Limb (tissue), 2 donors: ENCODE measurements around the gene SIDT1.

Experiments used
- DNase-seq, 2 donors: peaks; one replicate each; pipeline ENCODE4 v3.0.0-alpha.2; 2016; ENCODE audit errors: extremely low spot score in 2 of 2

SIDT1 gene

DNA sequence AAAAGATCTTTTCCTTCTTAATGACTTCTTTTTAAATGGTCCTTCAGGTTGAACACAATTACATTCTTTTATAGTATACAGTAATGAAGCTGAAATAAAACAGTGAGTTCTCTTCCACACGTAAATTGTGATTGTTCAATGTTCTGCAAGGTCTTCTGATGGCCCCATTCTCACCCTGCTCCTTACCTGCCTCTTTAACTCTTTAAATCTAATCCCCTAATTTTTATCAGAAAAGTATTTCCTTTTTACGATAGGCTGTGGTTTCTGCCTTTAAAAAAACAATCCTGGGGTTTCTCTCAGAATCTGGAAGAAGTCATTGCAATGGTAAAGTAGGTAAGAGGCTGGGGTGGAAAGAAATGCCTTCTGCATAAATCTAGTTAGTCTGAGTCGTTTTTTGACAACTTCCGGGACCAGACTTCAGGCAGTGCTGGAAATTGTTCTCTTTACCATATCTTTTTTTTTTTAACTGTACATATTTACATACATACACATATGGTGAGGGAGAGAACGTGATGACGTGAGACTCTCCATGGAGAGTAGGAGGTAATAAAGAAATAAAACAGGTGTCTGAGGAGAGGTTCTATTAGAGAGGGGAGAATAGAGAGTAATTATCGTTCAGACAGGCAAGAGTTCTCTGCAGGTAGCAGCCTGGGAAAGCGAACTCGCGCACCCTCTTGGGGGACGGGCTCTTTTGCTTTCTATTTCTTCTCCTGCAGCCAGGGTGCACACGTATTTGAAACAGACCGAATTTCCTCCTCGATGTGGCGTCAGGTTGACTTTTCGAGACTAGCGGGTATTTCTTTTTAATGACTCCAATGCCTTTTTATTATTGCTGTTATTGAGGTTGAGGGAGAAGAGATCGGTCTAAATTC is at the start of gene SIDT1:
Gene SIDT1, plus strand, starts transcription at position 730 of the 872 bp plus-strand sequence. CDS start 467 bp downstream, outside the sequence.
- DNase-seq: peak in 1 of 2 donors; percentile 47

DNA sequence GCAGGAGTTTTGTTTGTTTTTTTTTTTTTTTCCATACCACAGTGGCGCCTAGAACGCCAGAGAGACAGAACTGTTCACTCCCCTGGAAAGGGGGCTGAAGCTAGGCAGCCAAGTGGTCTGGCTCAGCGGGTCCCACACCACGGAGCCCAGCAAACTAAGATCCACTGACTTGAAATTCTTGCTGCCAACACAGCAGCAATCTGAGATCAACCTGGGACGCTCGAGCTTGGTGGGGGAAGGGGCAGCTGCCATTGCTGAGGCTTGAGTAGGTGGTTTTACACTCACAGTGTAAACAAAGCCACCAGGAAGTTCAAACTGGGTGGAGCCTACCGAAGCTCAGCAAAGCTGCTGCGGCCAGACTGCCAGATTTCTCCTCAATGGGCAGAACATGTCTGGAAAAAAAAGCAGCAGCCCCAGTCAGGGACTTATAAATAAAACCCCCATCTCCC is 47.2 kb upstream of the SIDT1 start:
- no peak for DNase-seq

DNA sequence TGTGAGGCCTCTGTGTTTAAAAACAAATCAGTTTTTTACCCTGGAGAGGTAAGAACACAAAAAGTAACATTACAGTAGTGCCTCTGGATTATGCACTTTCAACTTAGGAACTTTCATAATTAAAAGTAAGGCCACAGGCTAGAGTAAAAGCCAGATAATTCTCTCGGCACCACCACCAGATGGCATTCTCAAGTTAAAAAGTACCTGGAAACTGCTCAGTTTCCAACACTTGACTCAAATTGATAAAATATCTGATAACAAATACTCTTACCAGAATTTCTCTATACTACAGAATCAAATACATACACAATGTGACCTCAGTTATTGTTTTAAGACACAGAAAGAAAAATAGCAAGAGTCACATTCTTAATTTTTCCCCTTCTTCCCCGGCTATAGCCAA is 37.3 kb upstream of the SIDT1 start:
- DNase-seq: no peak

DNA sequence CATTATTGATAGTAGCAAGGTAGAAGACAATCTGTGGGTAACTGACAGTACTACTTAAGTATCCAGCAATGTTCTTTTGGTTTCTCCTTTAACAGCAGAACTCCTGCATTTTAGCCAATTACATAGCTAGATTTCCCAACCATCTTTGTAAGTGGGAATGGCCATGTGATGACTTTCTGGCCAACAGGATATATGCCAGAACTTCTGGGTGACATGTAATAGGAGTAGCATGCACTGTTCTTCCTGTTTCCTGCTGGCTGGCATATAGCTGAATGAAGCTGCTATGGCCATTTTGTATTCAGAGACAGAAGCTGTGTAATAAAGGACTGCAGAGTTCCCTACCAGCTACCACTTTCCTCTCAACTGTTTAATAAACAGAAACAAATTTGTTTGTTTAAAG is 35.4 kb upstream of the SIDT1 start:
- no peak for DNase-seq

DNA sequence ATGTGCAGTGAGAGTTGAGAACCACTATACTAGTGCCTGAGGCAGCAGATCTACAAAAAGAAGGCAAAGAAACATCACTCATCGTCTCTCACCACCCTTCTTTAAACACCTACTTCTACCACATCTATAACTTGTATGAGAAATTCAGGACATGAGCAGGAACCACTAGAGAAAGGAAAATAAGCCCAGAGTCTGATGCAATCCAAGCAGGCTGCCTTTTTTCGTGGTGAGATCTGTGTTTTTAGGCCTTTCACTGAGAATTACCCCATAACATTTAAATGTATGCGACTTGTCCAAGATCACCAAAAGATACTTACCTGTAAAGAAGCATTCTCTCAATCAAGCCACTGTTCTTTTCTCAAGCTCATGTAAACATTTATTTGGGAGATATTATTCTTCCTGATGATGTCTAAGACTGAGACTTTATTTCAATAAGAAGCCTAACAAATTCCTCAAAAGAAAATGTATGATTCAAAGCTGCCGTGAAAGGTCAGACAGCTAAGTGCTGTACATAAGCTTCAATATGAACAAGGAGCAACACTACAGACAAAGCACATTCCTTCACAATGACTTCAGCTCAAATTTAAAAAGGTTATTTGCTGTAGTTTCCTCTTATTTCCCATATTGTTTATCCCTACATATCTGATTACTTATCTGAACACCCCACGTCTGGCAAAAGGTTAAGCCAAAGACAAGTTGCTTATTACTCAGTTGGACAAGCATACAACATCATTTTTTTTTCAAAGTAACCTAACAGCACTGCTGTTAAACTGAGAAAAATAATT is 33.9 kb upstream of the SIDT1 start:
- no peak for DNase-seq

DNA sequence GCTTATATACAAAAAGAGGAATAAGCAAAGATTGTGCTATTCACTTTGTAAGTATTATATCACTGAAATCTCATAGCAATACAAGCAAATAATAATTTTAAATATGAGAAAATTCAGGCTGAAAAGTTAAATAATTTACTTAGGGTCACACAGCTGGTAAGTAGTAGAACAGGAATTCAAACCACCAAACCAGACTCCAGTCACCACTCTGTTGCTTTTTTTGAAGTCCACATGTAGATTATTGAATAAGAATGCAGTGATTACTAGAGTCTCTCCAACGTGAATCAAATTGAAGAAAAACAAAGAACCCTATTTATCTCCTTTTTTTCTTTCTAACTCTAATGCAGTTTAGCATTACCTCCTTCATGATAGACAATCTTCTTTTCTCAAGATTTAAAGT is 33.3 kb upstream of the SIDT1 start:
- no peak for DNase-seq

DNA sequence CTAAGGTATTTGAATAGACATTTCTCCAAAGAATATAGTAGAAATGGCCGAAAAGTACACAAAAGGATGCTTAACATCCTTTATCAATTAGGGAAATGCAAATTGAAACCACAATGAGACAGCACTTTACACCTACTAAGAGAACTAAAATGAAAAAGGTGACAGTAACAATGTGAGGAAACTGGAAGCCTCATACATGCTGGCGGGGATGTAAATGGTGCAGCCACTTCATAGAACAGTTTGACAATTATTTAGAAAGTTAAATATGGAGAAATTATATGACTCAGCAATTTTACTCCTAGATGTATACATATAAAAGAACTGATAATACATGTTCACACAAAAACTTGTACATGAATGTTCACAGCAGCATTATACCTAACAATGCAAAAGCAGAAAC is 30.8 kb upstream of the SIDT1 start:
- no peak for DNase-seq

DNA sequence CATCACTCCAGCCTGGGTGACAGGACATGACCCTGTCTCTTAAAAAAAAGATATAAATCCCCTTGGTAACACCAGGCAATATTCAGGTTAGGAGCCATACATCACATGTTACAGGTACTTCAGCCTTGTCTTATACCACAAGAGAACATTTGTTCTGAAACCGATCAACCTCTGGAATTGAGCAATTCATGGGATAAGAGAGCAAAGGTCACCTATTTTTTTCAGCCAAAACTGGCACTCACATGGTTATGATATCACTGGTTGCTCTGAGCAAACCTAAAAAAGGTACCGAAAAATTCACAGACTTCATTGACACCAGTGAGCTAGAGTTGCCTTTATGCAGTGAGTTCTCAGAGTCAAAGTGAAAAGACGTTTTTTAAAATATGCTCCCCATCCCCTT is 26.5 kb upstream of the SIDT1 start:
- no peak for DNase-seq

DNA sequence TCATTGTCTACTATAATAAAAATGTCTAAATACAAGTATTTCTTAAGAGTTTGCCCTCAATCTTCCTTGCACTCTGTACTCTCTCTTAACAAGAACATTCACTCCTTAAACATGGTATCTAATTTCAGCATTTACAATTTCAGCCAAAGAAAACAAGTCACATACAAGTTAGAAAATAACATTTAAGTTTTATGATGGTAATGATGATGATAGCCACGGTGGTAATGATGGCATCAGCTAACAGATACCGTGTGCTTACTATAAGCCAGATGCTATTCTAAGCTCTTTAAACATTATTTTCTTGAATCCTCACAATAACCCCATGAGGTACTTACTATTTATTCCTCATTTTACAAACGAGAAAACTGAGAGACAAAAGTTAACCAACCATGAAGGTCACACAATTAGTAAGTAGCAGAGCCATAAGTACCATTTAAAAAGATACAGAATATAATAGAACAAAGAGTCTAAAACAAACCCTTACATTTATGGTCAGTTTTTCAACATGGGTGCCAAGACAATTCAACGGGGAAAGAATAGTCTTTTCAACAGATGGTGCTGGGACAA is 24.8 kb upstream of the SIDT1 start:
- DNase-seq: no peak

DNA sequence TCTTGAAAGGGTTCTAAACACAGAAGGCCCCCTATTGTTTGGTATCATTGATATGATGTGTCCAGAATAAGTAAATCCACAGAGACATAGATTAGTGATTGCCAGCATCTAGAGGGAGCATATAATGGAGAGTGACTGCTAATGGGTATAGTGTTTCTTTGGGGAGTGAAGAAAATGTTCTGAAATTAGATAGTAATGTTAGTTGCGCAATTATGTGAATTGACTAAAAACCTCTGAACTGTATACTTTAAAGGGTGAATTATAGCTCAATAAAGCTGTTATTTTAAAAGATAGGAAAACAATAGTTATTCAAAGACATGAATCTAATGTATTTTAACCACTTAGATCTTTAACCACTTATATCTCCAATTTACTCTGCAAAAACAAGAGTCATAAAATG is 23.4 kb upstream of the SIDT1 start:
- DNase-seq: no peak

DNA sequence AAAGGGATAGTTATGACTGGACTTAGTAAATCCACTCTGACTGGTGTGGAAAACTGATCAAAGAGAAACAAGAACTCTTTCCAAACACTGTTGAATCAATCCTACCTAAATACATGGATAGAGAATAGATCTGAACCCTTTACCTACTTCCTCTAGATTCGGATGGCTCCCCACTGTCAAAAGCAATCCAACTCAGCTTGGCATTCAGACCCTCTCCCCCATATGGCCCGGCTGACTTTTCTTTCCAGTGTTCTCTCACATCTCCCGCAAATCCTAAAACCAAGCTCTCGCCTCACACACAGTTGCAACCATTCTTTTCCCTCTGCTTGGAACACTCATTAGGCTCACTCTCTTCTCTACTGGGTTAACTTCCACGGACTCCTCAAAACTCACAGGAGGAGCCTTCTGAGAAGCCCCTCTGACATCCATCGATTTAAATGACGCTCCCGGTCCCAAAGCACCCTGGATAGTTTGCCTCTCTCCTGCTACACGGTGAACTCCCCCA is 18.0 kb upstream of the SIDT1 start:
- DNase-seq: no peak

DNA sequence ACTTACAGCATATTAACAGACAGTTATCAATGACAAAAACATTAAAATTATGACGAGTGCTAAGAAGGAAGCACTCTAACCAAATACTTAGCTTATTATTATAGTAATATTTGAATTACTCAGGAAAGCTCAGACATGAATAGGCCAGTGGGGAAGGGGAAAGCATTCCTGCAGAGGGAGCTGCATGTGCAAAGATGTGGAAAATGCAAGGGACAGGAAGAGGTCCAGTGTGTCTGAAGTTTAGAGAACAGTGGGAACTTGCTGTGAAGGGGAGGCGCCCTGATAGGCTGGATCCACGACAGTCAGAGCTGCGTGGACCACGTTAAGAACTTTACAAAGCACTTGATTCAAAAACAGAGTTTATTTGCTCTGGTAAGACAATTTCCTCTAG is 16.2 kb upstream of the SIDT1 start:
- no peak for DNase-seq

DNA sequence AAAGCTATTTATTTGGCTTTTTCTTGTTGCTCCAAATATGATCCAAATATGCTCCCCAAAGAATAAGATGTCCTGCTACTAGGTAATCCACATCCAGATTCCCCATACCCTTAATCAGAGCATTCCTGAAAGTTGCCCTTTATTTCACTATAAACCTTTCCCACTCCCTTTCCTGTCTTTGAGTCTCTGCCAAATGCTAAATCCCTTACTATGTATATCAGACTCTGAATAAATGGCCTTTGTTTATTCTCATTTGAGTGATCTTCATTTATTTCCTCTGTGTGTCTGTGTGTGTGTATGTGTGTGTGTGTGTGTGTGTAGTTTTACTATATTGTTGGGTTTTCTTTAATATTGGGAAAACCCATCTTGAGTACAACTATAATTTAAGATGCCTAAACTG is 10.4 kb upstream of the SIDT1 start:
- DNase-seq: no peak

DNA sequence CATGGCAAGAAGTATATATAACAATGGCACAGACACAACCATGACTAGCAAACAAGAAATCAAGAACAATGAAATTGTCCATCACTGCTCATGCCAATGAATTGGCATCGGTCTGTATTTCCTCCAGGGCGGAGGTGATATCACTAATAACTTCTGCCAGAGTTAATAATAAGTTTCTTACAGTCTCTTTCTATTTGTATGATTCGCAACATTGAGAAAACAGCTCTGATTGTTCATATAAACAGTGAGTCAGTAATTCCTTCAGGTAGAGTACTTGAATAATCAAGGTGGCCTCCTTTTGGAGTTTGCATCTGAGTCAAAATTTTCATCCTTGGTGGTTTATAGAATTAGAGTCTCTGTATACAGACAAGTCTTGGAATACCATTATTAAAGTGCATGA is 9.1 kb upstream of the SIDT1 start:
- DNase-seq: no peak

DNA sequence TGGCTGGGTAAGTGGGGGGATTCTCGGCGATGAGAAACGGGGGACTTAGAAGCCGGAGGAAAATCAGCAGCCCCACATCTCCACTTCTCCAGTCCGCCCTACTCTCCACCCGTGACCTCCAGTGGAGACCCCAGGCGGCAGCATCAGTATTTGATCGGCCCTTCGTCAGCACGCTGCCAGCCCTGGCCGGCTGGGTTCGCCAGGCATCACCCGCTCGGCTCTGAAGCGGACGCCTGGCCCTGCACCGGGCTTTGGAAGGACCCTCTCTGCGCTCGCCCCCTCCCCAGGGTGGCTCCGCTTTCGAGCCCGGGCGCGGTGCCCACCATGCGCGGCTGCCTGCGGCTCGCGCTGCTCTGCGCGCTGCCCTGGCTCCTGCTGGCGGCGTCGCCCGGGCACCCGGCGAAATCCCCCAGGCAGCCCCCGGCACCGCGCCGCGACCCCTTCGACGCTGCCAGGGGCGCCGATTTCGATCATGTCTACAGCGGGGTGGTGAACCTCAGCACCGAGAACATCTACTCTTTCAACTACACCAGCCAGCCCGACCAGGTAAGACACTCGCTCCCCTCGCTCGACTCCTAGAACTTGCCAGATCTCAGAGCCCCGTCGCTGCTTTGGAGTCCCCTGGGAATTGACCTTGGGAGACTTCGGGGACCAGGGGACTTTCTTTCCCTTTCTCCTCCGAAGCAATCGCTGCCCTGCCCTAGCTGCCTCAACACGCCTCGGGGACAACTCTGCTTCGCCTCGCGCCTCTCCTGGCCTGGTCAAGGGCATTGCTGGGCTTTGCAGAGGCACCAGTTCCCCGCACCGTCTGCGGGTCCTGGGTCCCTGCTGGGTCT is 561 bp downstream of the SIDT1 start:
- DNase-seq: peak in 1 of 2 donors; percentile 73

DNA sequence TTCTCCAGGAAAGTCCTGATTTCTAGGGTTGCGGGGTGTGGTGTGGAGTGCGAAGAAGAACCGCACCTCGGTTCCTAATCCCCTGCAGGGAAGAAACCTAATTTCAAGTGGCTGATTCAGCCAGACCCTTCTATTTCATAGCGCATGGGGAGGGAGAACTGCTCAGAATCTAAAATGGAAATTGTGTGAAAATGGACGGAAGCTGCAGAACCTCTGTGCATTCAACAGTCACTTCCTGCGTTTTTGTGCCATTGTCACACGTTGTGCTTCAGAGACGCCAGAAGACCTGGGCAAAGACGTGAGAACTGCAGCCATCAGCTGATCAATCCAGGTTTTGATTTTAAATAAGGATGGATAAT is 1.2 kb downstream of the SIDT1 start:
- DNase-seq: no peak

DNA sequence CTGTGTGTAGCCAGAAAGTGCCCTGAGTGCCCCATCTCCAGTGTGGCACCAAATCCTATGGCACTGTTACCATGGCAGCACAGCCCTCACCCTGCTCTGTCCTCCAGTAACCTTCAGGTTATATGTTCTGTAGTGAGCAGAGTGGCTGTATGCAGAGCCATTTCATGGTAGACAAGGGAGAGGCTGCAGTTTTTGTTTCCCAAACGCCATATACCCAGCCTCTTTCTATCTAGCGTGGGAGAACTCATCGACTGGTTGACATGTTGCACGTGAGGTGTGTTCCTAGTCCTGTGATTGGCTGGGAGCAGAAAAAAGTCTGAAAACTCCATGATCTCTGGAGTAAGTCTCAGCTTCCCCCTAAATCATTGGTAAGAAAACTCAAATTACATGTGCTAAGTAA is 2.0 kb downstream of the SIDT1 start:
- DNase-seq: no peak

DNA sequence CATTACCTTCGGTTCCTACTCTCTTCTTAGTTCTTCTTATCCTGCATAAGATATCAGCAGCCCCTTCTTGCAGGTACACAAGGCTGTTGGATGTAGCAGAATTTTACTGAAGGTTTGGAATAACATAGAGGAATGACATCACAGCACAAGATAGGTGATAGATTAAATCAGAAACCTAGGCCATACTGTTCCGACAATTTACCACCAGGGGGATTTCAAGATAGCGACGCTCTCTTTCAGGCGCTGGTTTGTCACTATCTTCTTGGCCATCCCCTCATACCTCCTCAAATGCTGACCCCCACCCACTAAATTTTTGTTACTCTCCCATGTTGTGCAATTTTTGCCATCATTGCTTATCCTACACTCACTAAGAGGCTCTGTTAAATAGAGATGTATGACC is 3.5 kb downstream of the SIDT1 start:
- DNase-seq: no peak

DNA sequence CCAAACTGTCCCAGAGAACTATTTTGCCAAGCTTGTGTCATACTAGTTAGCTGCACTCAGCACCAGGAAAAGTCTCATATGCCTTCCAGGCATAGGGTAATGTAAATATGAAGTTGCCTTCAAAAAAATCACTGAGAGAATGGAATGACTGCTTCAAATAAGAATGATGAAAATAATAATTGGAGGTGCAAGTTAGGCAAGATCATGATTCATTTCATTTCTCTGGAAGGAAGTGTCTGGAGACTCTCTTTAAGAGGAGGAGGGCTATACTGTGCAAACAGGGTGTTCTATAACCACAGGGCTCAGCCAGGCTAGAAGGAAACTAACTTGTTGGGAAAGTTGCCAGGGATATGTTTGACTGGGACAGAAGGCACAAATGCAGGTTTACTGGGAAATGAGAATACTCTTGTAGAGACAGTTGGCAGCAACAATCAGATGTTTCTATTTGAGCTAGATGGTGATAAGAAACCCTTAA is 4.3 kb downstream of the SIDT1 start:
- DNase-seq: no peak

DNA sequence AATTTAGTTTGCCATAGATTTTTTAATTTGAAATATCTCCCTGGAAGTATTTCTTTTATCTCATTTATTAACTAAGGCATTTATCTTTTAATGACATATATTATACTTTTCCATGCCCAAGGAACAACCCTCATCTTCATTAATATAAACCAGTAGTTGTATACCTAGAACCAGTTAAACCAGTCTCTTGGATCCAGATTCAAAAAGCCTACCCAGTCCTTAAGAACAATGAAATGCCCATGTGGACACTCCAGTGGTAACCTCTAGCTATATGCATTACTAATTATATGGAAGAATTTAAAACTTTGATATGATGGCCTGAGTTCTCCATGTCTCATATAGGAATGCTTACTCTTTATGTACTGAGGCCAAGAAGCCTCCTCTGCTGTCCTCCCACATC is 4.8 kb downstream of the SIDT1 start:
- DNase-seq: no peak

DNA sequence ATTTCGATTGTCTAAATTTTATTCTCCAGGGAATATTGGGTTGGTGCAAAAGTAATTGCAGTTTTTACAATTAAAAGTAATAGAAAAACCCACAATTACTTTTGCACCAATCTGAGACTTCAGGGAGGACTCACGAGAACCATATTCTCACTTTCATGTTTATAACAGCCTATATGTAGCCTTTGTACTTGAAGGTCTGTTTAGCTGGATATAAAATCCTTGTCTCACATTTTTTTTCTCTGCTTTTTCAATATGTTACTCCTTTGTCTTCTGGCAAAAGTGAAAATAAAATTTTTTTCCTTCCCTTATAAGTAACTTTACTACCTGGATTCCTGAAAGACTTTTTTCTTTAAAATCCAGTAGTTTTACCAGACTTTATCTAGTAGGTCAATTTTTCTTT is 9.2 kb downstream of the SIDT1 start:
- DNase-seq: no peak
